ENCODE results near the gene DNASE1L1. TPM values are rescaled to one million over a fixed set of nuclear protein-coding genes. Genes with fewer than 3 reads are reported as not detected.

DNASE1L1 gene
- total RNA-seq, 2 donors from 2014 or later, result 36.8 to 70.7 TPM

DNA sequence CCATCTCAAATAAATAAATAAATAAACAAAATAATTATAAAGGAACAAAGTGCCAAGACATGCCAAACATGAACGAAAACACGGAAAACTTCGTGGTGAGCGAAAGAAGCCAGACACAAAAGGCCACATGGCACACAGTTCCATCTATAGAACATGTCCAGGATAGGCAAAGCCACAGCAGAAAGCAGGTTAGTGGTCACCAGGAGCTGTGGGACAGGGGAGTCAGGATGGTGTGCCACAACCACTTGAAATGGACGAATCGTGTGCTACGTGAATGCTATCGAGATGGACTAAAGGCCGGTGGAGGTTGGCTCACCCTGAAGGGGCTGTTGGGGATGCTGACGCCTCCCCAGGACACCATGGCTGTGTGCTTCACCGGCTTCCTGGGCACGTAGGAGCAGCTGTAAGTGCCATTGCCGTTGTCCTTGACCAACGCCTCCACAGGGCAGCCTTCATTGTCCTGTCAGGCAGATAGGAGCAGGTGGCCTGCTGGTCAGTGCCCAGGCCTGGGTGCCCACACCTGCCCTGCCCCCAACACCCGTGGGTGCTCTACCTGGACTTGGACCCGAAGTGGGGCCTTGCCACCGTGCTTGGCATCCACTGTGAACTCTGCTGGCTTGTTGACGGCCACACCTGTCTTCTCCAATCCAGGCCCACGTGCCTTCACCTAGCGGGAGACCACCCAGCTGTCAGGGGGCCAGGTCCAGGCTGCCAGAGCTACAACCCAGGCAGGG, 45.2 kb downstream of the DNASE1L1 start:
- WGBS, result 58% methylated on average over 4 of the region's 20 CpGs
- TF ChIP-seq, protein P1, sequence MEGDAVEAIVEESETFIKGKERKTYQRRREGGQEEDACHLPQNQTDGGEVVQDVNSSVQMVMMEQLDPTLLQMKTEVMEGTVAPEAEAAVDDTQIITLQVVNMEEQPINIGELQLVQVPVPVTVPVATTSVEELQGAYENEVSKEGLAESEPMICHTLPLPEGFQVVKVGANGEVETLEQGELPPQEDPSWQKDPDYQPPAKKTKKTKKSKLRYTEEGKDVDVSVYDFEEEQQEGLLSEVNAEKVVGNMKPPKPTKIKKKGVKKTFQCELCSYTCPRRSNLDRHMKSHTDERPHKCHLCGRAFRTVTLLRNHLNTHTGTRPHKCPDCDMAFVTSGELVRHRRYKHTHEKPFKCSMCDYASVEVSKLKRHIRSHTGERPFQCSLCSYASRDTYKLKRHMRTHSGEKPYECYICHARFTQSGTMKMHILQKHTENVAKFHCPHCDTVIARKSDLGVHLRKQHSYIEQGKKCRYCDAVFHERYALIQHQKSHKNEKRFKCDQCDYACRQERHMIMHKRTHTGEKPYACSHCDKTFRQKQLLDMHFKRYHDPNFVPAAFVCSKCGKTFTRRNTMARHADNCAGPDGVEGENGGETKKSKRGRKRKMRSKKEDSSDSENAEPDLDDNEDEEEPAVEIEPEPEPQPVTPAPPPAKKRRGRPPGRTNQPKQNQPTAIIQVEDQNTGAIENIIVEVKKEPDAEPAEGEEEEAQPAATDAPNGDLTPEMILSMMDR (IDR thresholded peaks at IDR 0.05), result no peak
- no peak for TF ChIP-seq POLR2A (IDR thresholded peaks at IDR 0.05)
- TF ChIP-seq POLR2AphosphoS5 (IDR thresholded peaks at IDR 0.05), result no peak
- H3K36me3 ChIP-seq, result no peaks in the 10 kb centered on the region
- no peak overlapping the region for H3K27ac ChIP-seq
- intact Hi-C loops (cut with DNase I), result no loop called here
- no peak overlapping the region for H3K4me3 ChIP-seq
- H3K27me3 ChIP-seq (replicated peaks; ENCODE audit: insufficient read depth), result no peaks in the 10 kb centered on the region
- H3K9me3 ChIP-seq, result no peaks in the 10 kb centered on the region
- H3K4me1 ChIP-seq (replicated peaks), result no peaks in the 10 kb centered on the region
- DNase-seq (ENCODE audit: low spot score), result no peak

DNA sequence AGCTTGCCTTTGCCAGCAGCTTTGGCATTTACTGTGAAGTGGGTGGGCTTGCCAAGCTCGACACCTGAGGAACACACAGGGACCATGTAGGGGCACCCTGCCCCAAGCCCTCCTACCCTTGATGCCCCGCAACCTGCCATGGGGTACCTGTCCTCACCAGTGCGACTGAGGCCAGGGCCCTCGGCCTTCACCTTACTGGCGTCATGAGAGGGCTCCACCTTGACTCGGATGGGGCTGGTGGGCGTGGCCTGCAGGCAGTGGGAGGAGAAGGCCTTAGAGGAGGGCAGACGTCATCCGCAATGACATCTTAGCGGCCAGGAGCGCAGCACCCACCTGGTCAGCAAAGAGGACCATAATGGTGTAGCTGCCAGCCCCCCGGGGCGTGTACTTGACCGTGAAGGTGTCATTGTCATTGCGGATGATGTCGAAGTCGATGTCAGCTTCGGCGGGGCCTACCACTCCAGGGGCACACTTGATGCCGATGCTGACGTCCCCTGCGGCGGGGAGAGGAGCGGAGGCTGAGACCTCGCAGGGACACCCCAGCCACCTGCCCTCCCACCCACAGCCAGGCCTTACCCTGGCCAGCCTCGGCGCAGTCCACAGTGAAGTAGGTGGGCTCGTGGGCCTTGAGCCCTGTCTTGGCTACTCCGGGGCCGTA, 46.8 kb downstream of the DNASE1L1 start:
- H3K9me3 ChIP-seq, result no peaks in the 10 kb centered on the region
- no peaks in the 10 kb centered on the region for H3K36me3 ChIP-seq
- DNase-seq (ENCODE audit: low spot score), result no peak
- TF ChIP-seq, protein P1 (IDR thresholded peaks at IDR 0.05), result no peak
- TF ChIP-seq POLR2A (IDR thresholded peaks at IDR 0.05), result no peak
- no peaks in the 10 kb centered on the region for H3K4me1 ChIP-seq (replicated peaks)
- 82% methylated on average over 26 of the region's 30 CpGs for WGBS
- intact Hi-C loops (cut with DNase I), result no loop called here
- no peak overlapping the region for H3K27ac ChIP-seq
- no peaks in the 10 kb centered on the region for H3K27me3 ChIP-seq (replicated peaks; ENCODE audit: insufficient read depth)
- H3K4me3 ChIP-seq, result no peak overlapping the region

DNA sequence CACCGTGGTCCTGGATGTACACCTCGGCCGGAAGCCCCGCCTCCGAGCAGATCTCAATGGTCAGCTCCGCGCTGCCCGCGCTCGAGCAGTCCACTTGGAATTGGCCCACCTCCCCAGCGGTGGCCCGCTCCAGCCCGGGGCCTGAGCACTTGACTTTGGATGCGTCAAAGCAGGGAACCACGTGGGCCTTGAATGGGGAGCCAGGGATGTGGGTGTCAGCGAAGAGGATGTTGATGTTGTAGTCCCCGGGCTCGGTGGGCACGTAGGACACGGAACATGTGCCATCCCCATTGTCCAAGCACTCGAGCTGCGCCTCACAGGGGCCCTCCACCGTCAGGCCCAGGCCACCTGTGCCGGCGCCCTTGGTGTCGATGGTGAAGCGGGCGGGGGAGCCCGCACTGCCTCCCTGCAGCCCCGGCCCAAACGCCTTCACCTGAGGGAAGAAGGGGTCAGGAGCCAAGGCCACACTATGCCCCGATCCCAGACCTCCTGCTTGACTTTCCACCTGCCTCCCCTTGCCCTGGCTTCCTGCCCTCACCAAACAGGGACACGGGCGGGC, 48.8 kb downstream of the DNASE1L1 start:
- TF ChIP-seq POLR2A (IDR thresholded peaks at IDR 0.05), result no peak
- TF ChIP-seq, protein P1 (IDR thresholded peaks at IDR 0.05), result no peak
- no peak for TF ChIP-seq POLR2AphosphoS5 (IDR thresholded peaks at IDR 0.05)
- H3K27ac ChIP-seq, result no peak overlapping the region
- H3K27me3 ChIP-seq (replicated peaks; ENCODE audit: insufficient read depth), result no peaks in the 10 kb centered on the region
- no peaks in the 10 kb centered on the region for H3K9me3 ChIP-seq
- intact Hi-C loops (cut with DNase I), result no loop called here
- no peaks in the 10 kb centered on the region for H3K4me1 ChIP-seq (replicated peaks)
- 73% methylated on average over 18 of the region's 34 CpGs for WGBS
- no peak for DNase-seq (ENCODE audit: low spot score)
- no peaks in the 10 kb centered on the region for H3K36me3 ChIP-seq
- H3K4me3 ChIP-seq, result no peak overlapping the region

DNA sequence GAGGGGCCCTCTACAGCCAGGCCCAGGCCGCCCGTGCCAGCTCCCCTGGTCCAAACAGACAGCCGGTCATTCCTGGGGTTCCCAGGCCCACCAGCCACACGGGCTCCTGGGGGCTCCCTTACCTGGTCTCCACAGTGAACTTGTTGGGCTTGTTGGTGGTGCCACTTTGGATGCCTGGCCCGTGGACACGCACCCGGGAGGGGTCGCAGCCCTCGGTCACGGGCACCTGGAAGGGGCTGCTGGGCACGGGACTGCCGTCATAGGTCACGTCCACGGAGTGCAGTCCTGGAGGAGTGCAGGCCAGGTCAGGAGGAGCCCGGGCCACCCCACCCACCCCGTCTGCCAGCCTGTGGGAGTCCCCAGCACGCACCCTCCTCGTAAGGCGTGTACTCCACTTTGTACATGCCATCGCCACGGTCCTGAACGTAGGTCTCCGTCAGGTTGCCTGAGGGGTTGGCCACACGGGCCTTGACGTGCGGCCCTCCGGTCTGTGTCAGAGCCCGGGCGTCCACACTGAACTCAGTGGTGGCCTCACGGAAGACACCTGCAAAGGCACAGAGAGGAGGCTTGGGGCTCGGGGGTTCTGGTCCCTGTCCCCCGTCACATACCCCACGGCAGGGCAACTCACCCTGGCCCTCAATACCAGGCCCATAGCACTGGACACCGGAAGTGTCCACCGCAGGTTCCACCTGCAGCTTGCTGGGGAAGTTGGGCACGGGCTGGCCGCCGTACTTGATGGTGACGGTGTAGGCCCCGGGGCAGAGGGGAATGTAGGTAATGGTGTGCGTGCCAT, 49.5 kb downstream of the DNASE1L1 start:
- H3K4me1 ChIP-seq (replicated peaks), result no peaks in the 10 kb centered on the region
- H3K9me3 ChIP-seq, result no peaks in the 10 kb centered on the region
- 84% methylated on average over 12 of the region's 41 CpGs for WGBS
- H3K27ac ChIP-seq, result no peak overlapping the region
- H3K27me3 ChIP-seq (replicated peaks; ENCODE audit: insufficient read depth), result no peaks in the 10 kb centered on the region
- no peaks in the 10 kb centered on the region for H3K36me3 ChIP-seq
- TF ChIP-seq POLR2A (IDR thresholded peaks at IDR 0.05) (no peak), POLR2AphosphoS5 (IDR thresholded peaks at IDR 0.05) (no peak)
- TF ChIP-seq, protein P1 (IDR thresholded peaks at IDR 0.05), result no peak
- no peak overlapping the region for H3K4me3 ChIP-seq
- intact Hi-C loops (cut with DNase I), result no loop called here
- DNase-seq (ENCODE audit: low spot score), result no peak

Measured in prostate gland (tissue), 2 donors.